ENCODE measurements around the gene NOP9.

- TF ChIP-seq CTCF (IDR thresholded peaks at IDR 0.05; ENCODE audit: borderline replicate concordance, extremely low read depth, low read length, poor library complexity, severe bottlenecking) = no peak
- no peak for TF ChIP-seq EZH2 (IDR thresholded peaks at IDR 0.05; ENCODE audit: borderline replicate concordance, low read depth, low read length, severe bottlenecking)
Measured at GRCh38 chr14:24334431-24335291, 35.0 kb downstream of the NOP9 start, which contains the start of gene ADCY4.
